Measurements from ENCODE around the gene TMEM150B.
"Not testable (repeated sequence)": the region's sequence is repeated elsewhere in the genome, so short reads cannot be mapped to it uniquely, and the experiment has no call there.

Gene TMEM150B

DNA sequence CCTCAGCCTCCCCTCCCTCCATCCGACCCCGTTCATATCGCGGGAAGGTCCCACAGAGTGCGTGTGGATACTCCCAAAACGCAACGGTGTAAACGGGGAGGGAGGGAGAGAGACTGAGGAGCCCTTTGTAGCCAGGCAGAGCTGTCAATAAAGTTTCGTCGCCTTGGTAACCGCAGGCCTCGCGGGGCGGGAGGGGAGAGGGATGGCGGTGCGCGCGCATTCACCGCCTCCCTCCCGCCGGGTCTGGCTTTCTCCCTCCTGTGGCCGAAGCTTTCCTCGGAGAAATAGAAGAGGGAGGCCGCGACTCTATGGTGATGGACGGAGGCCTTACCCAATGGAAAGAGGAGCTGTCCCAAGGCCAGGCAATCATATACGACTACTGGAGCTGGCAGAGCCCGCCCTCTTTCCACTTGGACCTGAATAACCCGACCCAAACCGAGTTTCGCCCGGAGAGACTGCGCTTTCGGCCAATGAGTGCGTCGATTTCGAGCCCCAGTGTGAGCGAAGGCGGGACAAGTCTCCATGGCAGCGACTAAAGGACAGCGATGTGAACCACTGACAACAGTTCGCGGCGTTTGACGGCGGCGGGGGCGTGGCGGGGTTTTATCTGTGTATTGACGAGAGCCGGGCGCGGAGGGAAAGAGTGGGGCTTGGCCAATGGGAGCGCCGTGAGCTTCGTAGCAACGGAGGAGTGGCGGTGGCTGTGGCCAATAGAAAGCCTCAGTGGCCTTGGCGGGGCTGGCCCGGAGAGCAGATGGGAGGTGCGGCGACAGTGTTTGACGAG, 14.2 kb upstream of the TMEM150B start, which contains the start of gene KMT5C:
Gene KMT5C, plus strand, starts transcription at position 772 of the 784 bp plus-strand sequence. CDS start 2,061 bp downstream, outside the sequence.
- peak; percentile 100 for DNase-seq (ENCODE audit: low spot score)

- no peak for DNase-seq (ENCODE audit: low spot score)
Measured at GRCh38 chr19:55336101-55336500, 11.0 kb upstream of the TMEM150B start.

DNA sequence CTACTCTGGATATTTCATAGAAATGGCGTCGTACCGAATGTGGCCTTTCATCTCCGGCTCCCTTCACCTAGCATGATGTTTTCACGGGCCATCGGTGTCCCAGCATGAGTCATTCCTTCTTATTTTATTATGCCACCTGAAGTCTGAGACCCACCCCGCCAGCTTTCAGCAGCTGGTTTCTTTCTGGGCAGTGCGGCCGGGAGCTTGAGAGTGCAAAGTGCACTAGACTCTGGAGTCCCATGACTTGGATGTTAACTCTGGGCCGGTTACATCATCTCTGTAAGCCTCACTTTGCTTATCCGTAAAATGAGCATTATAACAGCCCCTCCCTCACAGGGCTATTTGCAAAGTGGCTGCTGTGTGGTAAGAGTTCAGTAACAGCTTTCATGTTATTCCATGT, 8.7 kb upstream of the TMEM150B start:
- no peak for DNase-seq (ENCODE audit: low spot score)

DNA sequence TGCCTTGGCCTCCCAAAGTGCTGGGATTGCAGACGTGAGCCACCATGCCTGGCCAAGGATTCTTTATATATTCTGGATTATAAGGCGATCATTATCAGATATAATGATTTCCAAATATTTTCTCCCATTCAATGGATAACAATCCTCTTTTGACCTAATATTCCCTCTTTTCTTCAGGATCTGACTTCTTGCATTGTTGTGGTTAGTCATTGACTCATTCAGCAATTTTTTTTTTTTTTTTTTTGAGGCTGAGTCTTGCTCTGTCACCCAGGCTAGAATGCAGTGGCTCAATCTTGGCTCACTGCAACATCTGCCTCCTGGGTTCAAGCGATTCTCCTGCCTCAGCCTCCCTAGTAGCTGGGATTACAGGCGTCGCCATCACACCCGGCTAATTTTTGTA, 4.7 kb upstream of the TMEM150B start:
- DNase-seq (ENCODE audit: low spot score) = not testable (repeated sequence)

DNA sequence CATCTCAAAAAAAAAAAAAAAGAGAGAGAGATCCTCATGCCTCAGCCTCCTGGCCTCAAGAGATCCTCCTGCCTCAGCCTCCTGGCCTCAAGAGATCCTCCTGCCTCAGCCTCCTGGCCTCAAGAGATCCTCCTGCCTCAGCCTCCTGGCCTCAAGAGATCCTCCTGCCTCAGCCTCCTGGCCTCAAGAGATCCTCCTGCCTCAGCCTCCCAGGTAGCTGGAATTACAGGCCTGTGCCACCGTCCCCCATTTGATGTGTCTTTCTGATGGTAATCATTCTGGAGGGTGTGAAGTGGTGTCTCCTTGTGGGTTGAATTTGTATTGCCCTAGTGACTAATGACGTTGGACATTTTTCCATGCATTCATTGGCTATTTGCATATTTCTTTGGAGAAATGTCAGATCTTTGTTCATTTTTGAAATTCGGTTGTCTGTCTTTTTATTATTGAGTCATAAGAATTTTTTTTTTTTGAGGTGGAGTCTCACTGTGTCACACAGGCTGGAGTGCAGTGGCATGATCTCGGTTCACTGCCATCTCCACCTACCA, 3.7 kb upstream of the TMEM150B start:
- DNase-seq (ENCODE audit: low spot score) = not testable (repeated sequence)

- DNase-seq (ENCODE audit: low spot score) = no peak
Measured at GRCh38 chr19:55324662-55325061, 479 bp downstream of the TMEM150B start.

- DNase-seq (ENCODE audit: low spot score) = no peak
Measured at GRCh38 chr19:55322204-55322885, 2.8 kb downstream of the TMEM150B start.

- no peak for DNase-seq (ENCODE audit: low spot score)
Measured at GRCh38 chr19:55321466-55322137, 3.5 kb downstream of the TMEM150B start.

DNA sequence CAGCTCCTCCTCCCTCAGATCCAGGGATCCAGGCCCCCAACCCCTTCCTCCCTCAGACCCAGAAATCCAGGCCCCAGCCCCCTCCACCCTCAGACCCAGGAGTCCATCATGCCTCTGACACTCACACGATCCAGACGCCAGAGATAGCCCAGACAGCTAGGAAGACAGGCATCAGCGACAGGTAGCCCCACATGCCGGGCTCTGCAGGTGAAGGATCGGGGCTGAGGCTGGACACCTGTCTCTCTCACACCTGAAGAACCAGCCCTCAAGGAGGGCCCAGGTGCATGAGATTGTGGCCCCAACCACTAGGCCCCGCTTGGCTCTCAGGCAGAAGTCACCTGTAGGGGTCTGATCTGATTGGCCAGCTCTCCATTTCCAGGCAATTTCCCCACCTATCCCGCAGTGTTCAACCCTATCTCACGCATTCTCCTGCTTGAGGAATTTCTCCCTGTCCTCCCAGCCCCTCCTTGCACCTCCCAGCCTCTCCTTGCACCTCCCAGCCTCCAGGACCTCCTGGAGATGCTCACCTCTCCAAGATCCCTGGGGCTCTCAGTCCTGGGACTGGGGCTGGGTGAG, 4.2 kb downstream of the TMEM150B start:
- DNase-seq (ENCODE audit: low spot score) = no peak

DNA sequence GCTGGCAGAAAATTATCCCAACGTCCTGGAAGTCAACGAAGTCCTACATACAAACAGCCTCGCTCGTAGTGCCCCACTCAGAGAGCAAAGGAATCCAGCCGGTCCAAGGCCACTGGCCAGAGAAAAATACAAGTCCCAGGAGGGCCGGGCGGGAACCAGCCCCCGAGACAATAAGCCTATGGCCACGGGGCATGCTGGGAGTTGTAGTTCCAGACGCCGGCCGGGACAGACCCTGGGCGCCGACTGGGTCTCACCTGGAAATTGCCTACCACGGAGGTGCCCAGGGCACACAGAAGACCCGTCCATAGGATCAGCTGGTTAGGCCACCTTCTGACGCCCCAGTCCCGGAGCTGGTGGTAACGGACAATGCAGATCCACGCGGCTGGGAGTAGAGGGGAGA, 5.4 kb downstream of the TMEM150B start:
- DNase-seq (ENCODE audit: low spot score) = no peak

DNA sequence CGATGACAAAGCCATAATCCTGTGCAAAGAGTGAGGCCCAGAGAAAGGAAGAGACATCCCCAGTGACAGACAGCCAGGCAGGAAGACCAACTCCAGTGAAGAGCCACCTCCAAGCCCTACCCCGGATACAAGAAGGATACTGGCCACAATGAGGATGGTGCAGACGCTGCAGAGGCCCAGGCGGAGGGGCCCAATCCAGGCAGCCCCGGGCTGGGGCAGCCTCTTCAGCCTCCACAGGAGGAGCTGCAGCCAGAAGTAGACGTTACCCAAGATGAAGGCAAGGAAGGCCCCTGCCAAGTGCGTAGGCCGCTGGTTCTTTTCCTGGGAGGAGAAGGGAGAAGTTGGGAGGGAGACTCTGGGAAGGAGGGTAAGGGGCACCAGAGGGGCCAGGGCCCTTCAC, 8.5 kb downstream of the TMEM150B start:
- DNase-seq (ENCODE audit: low spot score) = no peak

DNA sequence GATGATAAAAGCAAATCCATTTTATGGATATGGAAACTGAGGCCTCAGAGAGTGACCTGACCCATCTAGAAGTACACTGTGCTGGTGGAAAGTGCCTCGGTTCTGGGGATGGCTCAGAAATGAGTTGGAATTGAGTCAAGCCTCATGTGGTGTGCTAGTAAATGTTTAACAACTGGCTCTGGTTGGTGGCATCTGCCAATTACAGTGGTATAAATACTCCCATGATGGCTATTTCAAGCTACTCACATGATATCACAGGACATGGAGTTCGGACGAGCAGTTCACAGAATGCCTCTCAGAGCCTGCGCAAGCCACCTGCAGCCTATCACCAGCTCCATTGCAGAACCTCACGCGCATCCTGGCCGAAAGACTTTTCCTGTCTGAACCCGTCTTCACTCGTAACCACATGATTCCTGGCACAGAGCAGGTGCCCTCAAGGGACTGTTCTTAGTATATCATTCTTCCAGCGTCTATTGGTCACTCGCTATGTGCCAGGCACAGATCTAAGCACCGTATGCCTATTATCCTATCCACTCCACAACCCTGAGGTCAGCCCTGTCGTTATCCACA, 9.1 kb downstream of the TMEM150B start:
- no peak for DNase-seq (ENCODE audit: low spot score)

DNA sequence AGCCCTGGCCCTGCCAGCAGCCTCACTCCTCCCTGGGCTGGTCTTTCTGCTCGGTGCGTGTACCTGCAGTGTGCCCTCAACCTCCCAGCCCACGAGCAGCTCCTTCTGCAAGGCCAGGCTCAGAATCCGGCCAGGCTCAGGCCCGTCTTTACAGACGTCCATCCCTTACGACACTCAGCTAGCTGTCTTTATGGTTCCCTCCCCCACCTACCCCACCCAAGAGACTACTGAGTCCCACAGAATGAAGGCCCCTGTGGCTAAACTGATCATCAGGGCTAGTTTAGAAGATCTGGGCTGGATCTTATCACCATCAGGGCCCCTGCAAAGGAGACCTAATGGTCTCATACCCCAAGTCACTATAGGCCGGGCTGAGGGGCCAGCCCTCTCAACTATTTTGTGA, 10.7 kb downstream of the TMEM150B start:
- no peak for DNase-seq (ENCODE audit: low spot score)

DNA sequence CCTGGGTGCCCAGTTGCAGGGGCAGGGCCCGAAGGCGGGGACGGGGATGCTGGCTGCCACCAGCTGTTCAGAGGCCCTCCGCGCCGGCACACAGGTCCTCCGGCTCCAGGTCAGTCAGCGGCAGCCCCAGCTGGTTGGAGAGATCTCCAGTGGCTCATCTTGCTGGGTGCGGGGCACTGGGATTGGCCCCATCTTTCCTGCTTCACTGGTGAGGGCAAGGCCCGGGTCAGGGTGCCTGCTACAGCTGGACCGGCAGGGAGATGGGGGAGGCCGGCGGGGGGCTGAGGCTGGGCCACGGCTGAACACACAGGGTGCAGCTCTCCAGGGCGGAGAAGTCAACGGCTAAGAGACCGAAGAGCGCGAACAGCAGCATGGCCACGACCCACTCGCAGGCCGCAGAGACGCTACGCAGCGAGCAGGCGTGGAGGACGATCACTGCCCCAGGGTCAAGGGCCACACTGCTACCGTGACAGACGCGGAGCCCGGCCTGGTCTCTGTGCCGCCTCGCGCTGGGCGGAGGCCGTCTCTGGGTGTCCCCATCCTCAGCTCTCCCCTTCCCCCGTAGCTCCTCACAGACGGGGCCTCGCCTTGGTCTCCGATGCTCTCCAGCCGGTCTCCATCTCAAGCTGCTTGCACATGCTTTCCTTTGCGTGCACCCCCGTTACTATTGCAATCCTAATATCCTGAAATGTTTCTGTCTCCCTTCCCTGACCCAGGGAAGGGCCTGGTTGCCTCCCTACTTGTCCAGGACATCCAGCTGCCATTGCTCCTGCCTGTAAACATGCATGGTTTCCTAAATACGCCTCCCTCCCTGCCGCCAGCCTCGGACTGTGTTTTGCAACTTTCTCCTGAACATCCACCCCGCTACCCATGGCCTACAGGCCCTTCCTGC, 12.3 kb downstream of the TMEM150B start:
- no peak for DNase-seq (ENCODE audit: low spot score)

GRCh38 chr19:55311797-55312196, 13.3 kb downstream of the TMEM150B start:
- no peak for DNase-seq (ENCODE audit: low spot score)

DNA sequence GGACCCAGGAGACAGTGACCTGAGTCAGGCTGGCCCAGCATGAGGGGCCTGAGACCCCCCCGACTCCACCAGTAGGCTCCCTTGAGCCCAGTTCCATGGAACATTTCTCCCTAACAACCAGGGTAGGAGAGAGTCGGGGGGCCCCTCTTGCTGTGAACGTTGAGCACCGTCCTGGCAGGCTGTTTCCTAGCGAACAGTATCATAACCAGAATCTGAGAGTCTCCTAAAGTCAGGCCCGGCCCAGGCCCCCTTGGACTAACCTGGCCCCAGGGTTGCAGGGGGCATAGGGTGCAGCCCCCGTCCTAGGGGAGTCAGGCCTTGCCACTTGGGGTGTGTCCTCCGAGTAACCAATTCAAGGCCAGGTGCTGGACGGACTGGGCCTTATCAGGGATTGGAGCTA, 13.7 kb downstream of the TMEM150B start:
- DNase-seq (ENCODE audit: low spot score) = no peak

DNA sequence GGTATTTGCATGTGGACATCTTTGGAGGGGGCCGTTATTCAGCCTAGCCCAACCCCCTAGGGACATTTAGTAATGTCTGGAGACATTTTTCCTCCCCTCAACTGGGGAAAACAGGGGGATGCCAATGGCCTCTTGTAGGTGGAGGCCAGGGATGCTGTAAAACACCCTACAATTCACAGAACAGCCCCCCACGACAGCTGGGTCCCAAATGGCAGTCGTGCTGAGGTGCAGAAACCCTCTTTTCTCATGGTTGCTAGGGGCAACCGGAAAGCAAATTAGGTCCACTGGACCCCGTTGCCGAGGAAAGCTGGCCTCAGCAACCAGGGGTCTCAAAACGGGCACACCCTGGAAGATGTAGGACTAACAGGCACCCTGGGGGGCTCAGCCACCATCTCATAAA, 14.6 kb downstream of the TMEM150B start:
- no peak for DNase-seq (ENCODE audit: low spot score)

DNA sequence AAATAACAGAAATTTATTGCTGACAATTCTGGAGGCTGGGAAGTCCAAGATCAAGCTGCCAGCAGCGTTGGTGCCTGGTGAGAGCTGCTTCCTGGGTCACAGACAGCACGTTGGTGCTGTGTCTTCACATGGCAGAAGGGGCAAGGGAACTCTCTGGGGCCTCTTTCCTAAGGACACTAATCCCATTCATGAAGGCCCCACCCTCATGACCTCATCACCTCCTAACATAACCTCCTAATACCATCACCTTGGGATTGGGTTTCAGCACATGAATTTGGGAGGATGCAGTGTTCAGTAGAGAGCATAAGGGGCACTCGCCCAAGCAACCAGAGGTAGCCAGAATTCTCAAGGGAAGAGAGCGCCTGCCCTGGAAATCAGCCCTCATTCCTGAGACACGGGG, 15.7 kb downstream of the TMEM150B start:
- no peak for DNase-seq (ENCODE audit: low spot score)

- no peak for DNase-seq (ENCODE audit: low spot score)
Measured at GRCh38 chr19:55308281-55308680, 16.9 kb downstream of the TMEM150B start.

GRCh38 chr19:55306712-55307111, 18.4 kb downstream of the TMEM150B start:
- DNase-seq (ENCODE audit: low spot score) = no peak
